Hepatocyte (in vitro differentiated cells): ENCODE data around the gene BOK. TPM values are rescaled to one million over a fixed set of nuclear protein-coding genes. Genes with fewer than 3 reads are reported as not detected.
"Not testable (repeated sequence)": the region's sequence is repeated elsewhere in the genome, so short reads cannot be mapped to it uniquely, and the experiment has no call there.

Experiments
- DNase-seq: peaks from one replicate; pipeline ENCODE4 v3.0.0-alpha.2; 2016; ENCODE audit warnings: low spot score
- H2AFZ ChIP-seq: fragments of 200-600 bp; sonication (generic); 2 replicates; pipeline ENCODE4 v1.6.0; 2016; ENCODE audit warnings: antibody characterized with exemption, mild to moderate bottlenecking
- H3K27ac ChIP-seq: fragments of 200-600 bp; sonication (generic); 2 replicates; pipeline ENCODE4 v1.5.1; 2016; ENCODE audit warnings: mild to moderate bottlenecking
- H3K27me3 ChIP-seq: fragments of 200-600 bp; sonication (generic); 2 replicates; pipeline ENCODE4 v1.6.1; 2016
- H3K36me3 ChIP-seq: fragments of 200-600 bp; sonication (generic); replicated peaks from 2 replicates; pipeline ENCODE4 v1.5.1; 2016; ENCODE audit warnings: low read depth; ENCODE audit not compliant: insufficient read depth
- H3K4me1 ChIP-seq: fragments of 200-600 bp; sonication (generic); 2 replicates; pipeline ENCODE4 v1.5.1; 2016; ENCODE audit warnings: mild to moderate bottlenecking, moderate library complexity; ENCODE audit not compliant: insufficient read depth
- H3K4me2 ChIP-seq: fragments of 200-600 bp; sonication (generic); 2 replicates; pipeline ENCODE4 v1.6.0; 2016
- H3K4me3 ChIP-seq: fragments of 200-600 bp; sonication (generic); 2 replicates; pipeline ENCODE4 v1.5.1; 2016; ENCODE audit warnings: mild to moderate bottlenecking
- H3K79me2 ChIP-seq: fragments of 200-600 bp; sonication (generic); 2 replicates; pipeline ENCODE4 v1.6.0; 2017; ENCODE audit warnings: mild to moderate bottlenecking
- H3K9me2 ChIP-seq: fragments of 200-600 bp; sonication (generic); replicated peaks from 2 replicates; pipeline ENCODE4 v1.6.0; 2017; ENCODE audit warnings: mild to moderate bottlenecking; ENCODE audit not compliant: insufficient read depth
- H3K9me3 ChIP-seq: fragments of 200-600 bp; sonication (generic); 2 replicates; pipeline ENCODE4 v1.5.1; 2016; ENCODE audit warnings: low read depth, mild to moderate bottlenecking
- H4K20me1 ChIP-seq: fragments of 200-600 bp; sonication (generic); 2 replicates; pipeline ENCODE4 v1.6.0; 2016; ENCODE audit warnings: mild to moderate bottlenecking; ENCODE audit not compliant: insufficient read depth, poor library complexity, severe bottlenecking
- EZH2 ChIP-seq: fragments of 200-600 bp; sonication (generic); IDR thresholded peaks from 2 replicates; pipeline ENCODE4 v1.6.1; 2016; ENCODE audit warnings: antibody characterized with exemption, mild to moderate bottlenecking, borderline replicate concordance
- EZH2phosphoT487 ChIP-seq: fragments of 200-600 bp; sonication (generic); IDR thresholded peaks from one replicate; pipeline ENCODE4 v1.6.1; 2018; ENCODE audit warnings: antibody characterized with exemption, mild to moderate bottlenecking, low read depth, moderate library complexity; ENCODE audit not compliant: unreplicated experiment, severe bottlenecking
- WGBS: methylation state at CpG from one replicate; pipeline ENCODE4 v1.1.6; 2016; ENCODE audit warnings: low lambda C conversion rate; ENCODE audit errors: missing lambda C conversion rate; 5-methylcytosine and 5-hydroxymethylcytosine counted together
- polyA plus RNA-seq: library from polyadenylated mRNA; unstranded; fragments of >200 nt; fragmentation: Nextera tagmentation; extraction: Ambion mirVana; gene quantifications from 2 replicates; pipeline ENCODE4 v1.2.1, GENCODE V29; 2016
- total RNA-seq: library from RNA; depleted of rRNA; stranded (reverse); fragments of >200 nt; gene quantifications from 2 replicates; pipeline ENCODE4 v1.2.3, GENCODE V29; 2014
- TF ChIP-seq, protein P1 (sequence below): fragments of 200-600 bp; sonication (generic); IDR thresholded peaks from 2 replicates; pipeline ENCODE4 v1.5.1; 2016; ENCODE audit warnings: antibody characterized with exemption, mild to moderate bottlenecking; ENCODE audit not compliant: poor library complexity

The BOK gene
- total and polyA plus RNA-seq, 2 experiments from 2014 or later: 24.2 to 26.5 TPM

DNA sequence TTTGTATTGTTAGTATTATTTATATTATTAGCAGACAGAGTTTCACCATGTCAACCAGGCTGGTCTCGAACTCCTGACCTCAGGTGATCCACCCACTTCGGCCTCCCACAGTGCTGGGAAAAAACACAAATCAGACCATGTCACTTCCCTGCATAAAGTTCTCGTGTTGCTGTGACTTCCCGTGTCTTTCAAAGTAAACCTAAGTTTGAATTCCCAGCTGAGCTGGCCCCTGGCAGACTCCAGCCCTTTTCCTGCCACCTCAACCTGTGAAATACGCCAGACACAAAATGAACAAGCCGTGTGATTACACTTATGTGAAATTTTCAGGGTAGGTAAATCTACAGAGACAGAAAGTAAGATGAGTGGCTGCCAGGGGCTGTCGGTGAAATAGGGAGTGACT, 7.9 kb downstream of the BOK start:
- Histone ChIP-seq H3K9me2 (no peaks in the 10 kb centered on the region), H3K9me3 (no peaks in the 10 kb centered on the region), H3K79me2 (peaks cover 18% of the 10 kb centered on the region), H3K27me3 (no peaks in the 10 kb centered on the region), H4K20me1 (no peaks in the 10 kb centered on the region), H3K4me1 (peaks cover 31% of the 10 kb centered on the region), H3K36me3 (no peaks in the 10 kb centered on the region), H3K4me3 (no peak overlapping the region), H3K27ac (no peak overlapping the region), H2AFZ (no peak overlapping the region), H3K4me2 (no peak overlapping the region)
- 100% methylated on average over 4 of the region's 7 CpGs for WGBS
- no peak for DNase-seq
- TF ChIP-seq EZH2: no peak
- no peak for TF ChIP-seq EZH2phosphoT487
- TF ChIP-seq, protein P1, sequence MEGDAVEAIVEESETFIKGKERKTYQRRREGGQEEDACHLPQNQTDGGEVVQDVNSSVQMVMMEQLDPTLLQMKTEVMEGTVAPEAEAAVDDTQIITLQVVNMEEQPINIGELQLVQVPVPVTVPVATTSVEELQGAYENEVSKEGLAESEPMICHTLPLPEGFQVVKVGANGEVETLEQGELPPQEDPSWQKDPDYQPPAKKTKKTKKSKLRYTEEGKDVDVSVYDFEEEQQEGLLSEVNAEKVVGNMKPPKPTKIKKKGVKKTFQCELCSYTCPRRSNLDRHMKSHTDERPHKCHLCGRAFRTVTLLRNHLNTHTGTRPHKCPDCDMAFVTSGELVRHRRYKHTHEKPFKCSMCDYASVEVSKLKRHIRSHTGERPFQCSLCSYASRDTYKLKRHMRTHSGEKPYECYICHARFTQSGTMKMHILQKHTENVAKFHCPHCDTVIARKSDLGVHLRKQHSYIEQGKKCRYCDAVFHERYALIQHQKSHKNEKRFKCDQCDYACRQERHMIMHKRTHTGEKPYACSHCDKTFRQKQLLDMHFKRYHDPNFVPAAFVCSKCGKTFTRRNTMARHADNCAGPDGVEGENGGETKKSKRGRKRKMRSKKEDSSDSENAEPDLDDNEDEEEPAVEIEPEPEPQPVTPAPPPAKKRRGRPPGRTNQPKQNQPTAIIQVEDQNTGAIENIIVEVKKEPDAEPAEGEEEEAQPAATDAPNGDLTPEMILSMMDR: no peak

DNA sequence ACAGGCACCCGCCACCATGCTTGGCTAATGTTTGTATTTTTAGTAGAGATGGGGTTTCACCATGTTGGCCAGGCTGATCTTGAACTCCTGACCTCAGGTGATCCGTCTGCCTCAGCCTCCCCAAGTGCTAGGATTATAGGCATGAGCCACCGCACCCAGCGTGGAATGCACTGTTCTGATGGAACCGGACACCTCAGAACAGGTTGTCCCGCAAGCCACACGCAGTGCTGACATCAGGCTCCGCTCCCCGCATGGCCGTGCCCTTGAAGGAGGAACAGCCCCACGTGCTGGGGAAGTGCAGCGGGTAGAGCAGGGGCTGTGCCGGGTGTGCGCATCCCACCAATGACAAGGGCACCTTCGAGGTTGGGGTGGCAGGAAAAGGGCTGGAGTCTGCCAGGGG, 8.7 kb downstream of the BOK start:
- peaks cover 28% of the 10 kb centered on the region for H3K4me1 ChIP-seq
- not testable (repeated sequence) for H2AFZ ChIP-seq, H3K27ac ChIP-seq, H4K20me1 ChIP-seq, H3K9me3 ChIP-seq, H3K27me3 ChIP-seq, H3K36me3 ChIP-seq, H3K4me2 ChIP-seq, H3K4me3 ChIP-seq, DNase-seq, H3K9me2 ChIP-seq
- no CpG with 5 or more reads among the region's 15 CpGs for WGBS
- peaks cover 14% of the 10 kb centered on the region for H3K79me2 ChIP-seq

DNA sequence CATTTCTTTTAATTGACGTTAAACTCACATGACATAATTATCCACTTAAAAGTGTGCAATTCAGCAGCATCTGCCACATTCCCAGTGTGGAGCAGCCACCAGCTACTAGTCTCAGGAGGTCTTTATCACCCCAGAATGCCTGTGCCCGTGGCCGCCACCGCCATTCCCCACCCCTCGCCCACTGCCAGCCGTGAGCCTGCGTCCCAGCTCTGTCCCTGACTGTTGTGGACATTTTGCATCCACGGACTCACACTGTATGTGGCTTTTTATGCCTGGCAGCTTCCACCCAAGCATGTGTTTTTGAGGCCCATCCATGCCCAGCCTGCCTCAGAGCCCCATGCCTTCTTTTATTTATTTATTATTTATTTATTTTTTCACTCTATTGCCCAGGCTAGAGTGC, 9.2 kb downstream of the BOK start:
- H3K36me3 ChIP-seq: no peaks in the 10 kb centered on the region
- H3K9me2 ChIP-seq: no peaks in the 10 kb centered on the region
- no peaks in the 10 kb centered on the region for H4K20me1 ChIP-seq
- WGBS: 99% methylated on average over 6 of the region's 8 CpGs
- DNase-seq: no peak
- H3K9me3 ChIP-seq: no peaks in the 10 kb centered on the region
- H3K27ac ChIP-seq: no peak overlapping the region
- H2AFZ ChIP-seq: no peak overlapping the region
- H3K4me2 ChIP-seq: no peak overlapping the region
- H3K4me3 ChIP-seq: no peak overlapping the region
- peaks cover 9% of the 10 kb centered on the region for H3K79me2 ChIP-seq
- peaks cover 25% of the 10 kb centered on the region for H3K4me1 ChIP-seq
- no peak for TF ChIP-seq EZH2
- no peak for TF ChIP-seq EZH2phosphoT487
- TF ChIP-seq, protein P1: no peak
- no peaks in the 10 kb centered on the region for H3K27me3 ChIP-seq

DNA sequence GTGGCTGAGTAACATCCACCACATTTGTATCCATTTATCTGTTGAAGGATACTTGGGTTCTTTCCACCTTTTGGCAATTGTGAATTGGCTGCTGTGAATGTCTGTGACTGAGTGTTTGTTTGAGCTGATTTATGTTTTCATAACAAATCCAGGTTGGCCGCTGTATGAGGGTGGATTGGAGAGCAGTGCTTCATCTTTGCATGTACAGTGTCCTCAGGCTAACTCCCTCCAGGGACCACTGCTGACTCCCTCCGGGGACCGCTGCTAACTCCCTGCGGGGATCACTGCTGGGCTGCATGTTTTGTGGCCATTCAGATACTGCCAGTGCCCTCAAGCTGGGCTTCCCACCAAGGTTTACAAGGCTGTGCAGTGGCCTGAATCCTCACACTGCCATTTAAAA, 10.2 kb downstream of the BOK start:
- no peak for DNase-seq
- Histone ChIP-seq H3K79me2 (peaks cover 9% of the 10 kb centered on the region), H3K9me3 (no peaks in the 10 kb centered on the region), H3K4me2 (no peak overlapping the region), H2AFZ (no peak overlapping the region), H4K20me1 (no peaks in the 10 kb centered on the region), H3K4me1 (peaks cover 18% of the 10 kb centered on the region), H3K36me3 (no peaks in the 10 kb centered on the region), H3K4me3 (no peak overlapping the region), H3K27me3 (no peaks in the 10 kb centered on the region), H3K9me2 (no peaks in the 10 kb centered on the region), H3K27ac (no peak overlapping the region)
- WGBS: 93% methylated on average over 4 of the region's 4 CpGs
- TF ChIP-seq, protein P1: no peak
- TF ChIP-seq EZH2 (no peak), EZH2phosphoT487 (no peak)
